Neural cell (in vitro differentiated cells): ENCODE measurements around the gene ZBP1.

Experiments
- CTCF ChIP-seq: fragments of 450-650 bp; IDR thresholded peaks from 2 replicates; pipeline ENCODE4 v1.5.1; 2014; ENCODE audit warnings: antibody characterized with exemption, mild to moderate bottlenecking, moderate library complexity; ENCODE audit not compliant: poor library complexity, severe bottlenecking
- EZH2 ChIP-seq: fragments of 200-600, 300-800 bp; shearing (Covaris generic), sonication (generic); IDR thresholded peaks from 2 replicates; pipeline ENCODE4 v1.6.1; 2014; ENCODE audit warnings: antibody characterized with exemption, low read length, borderline replicate concordance, mild to moderate bottlenecking; ENCODE audit not compliant: insufficient read depth, poor library complexity, severe bottlenecking

- TF ChIP-seq CTCF, result no peak
- TF ChIP-seq EZH2, result no peak
Observed at GRCh38 chr20:57622201-57622570, 2.0 kb upstream of the ZBP1 start.
